GM19023 (cell line): ENCODE results near the gene ANAPC1.
"Not testable (repeated sequence)": the region's sequence is repeated elsewhere in the genome, so short reads cannot be mapped to it uniquely, and the experiment has no call there.

Source experiments
- ATAC-seq: cut with Tn5 transposase; IDR thresholded peaks from one replicate; pipeline ENCODE4 v1.9.1; 2021; ENCODE audit warnings: mild to moderate bottlenecking, moderate library complexity; ENCODE audit not compliant: unreplicated experiment

ANAPC1 gene, protein sequence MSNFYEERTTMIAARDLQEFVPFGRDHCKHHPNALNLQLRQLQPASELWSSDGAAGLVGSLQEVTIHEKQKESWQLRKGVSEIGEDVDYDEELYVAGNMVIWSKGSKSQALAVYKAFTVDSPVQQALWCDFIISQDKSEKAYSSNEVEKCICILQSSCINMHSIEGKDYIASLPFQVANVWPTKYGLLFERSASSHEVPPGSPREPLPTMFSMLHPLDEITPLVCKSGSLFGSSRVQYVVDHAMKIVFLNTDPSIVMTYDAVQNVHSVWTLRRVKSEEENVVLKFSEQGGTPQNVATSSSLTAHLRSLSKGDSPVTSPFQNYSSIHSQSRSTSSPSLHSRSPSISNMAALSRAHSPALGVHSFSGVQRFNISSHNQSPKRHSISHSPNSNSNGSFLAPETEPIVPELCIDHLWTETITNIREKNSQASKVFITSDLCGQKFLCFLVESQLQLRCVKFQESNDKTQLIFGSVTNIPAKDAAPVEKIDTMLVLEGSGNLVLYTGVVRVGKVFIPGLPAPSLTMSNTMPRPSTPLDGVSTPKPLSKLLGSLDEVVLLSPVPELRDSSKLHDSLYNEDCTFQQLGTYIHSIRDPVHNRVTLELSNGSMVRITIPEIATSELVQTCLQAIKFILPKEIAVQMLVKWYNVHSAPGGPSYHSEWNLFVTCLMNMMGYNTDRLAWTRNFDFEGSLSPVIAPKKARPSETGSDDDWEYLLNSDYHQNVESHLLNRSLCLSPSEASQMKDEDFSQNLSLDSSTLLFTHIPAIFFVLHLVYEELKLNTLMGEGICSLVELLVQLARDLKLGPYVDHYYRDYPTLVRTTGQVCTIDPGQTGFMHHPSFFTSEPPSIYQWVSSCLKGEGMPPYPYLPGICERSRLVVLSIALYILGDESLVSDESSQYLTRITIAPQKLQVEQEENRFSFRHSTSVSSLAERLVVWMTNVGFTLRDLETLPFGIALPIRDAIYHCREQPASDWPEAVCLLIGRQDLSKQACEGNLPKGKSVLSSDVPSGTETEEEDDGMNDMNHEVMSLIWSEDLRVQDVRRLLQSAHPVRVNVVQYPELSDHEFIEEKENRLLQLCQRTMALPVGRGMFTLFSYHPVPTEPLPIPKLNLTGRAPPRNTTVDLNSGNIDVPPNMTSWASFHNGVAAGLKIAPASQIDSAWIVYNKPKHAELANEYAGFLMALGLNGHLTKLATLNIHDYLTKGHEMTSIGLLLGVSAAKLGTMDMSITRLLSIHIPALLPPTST (N-terminal part only)

DNA sequence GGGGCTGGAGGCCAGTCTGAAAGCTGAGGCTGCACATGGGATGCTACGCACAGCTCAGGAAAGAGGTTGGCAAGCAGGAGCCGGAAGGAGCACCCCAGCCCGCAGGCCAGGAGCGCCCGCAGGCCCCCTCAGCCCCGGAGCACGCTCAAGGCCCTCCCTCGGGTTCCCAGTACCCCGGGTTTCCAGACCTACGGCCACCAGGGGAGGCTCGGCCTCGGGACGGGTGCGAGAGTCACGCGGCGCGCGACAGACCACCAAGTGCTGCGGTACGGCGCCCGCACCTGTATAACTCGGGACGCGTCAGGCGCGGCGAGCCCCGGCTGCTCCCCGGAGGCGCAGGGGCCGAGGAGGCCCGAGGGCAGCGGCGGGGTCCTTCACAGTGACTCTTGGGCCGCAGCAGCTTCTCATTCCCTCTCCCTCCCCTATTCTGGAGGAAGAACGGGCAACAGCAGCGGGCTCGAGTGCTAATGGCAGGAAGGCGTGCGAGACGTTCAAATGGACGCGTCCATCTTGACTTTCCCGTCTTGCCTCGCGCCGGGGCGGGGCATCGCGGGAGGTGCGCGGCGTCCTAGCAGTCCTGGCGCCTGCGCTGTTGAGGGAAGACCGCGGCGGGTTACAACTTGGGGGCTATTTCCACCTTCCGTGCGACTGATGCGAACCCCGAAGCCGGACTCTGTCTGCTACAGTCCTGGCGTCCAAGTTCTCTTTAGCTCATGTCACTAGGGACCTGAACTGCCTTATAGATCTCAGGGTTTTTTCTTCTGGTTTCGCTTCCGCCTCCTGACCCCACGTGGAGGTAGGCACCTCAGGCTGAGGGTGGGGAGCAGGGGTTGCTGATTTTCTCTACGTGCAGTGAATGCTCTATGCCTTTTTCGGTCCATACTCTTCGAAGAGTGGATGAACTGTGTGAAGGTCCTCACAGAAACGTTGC is at the start of gene ANAPC1:
Gene ANAPC1, minus strand, starts transcription at position 533 of the 931 bp plus-strand sequence. CDS start 3,368 bp downstream, outside the sequence.
- peak; percentile 91 for ATAC-seq

DNA sequence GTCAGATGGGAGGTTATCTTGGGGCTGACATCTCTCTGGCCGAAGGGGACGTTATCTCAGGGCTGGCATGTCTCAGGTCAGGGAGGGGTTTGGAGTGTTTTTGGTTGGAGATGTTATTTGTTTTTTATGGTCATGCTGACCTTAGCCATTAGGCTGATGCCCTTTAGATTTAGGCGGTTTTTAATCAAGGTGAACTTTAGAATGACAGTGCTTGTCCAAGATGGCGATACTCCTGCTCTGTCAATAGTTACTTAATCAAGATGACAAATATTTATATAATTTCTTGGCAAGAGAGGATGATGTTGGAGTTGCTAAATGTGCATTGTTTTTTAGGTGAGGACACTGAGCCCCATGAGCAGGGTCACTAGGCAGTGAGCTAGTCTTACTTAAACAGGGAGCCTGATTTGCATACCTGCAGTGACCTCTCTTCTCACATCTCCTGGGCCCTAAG is 48.9 kb upstream of the ANAPC1 start:
- no peak for ATAC-seq

DNA sequence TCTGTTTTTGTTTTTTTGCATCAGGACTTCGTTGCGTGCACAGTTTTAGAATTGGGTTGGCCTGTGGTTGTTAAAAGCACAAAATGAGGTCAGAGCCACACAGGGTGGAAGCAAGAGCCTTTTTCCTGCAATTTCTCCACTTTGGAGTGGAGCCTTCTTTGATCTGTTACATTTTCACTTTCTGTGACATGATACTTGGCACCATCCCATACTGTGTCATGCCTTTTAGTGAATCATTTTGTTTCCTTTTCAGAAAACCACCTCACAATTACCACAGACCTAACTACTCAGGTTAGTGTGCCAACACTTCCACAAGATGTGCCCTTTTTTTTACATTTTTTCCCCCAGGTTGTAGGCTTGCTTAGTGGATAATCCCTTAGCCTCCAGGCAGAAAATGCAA is 46.9 kb upstream of the ANAPC1 start:
- ATAC-seq = no peak

DNA sequence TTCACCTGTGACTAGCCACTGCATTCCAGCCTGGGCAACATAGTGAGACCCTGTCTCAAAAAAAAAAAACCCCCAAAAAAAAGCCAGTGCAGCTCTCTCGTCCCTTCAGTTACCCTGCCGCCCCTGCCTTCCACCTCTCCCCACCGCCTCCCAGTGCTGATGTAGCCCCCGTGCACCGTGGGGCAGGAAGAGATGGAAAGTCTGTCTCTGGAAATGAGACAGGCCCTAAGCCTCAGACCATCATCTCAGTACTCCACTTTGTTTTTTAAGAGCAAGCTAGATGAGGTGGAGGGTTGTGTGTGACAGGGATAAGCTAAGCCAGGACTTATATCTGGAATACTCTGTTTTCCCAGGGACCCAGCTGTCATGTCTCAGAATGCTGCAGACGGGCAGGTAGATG is 46.4 kb upstream of the ANAPC1 start:
- ATAC-seq = no peak

DNA sequence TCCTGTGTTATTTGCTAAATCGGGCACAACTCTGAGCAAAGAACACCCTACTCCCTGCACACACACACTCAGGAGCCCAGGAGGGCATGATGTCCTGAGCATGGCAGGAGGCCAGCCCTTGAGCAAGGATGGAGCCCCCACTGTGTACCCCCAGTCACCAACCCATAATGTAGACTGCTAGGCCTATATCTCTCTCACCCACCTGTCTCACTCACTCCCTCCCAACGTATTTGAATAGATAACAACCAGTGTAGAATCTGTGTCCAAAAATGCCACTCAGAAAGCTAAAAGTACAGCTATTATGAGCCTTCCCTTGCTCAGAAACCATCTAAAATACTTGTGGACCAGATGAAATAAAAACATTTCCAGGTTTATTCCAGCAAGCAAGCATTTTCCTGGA is 43.7 kb upstream of the ANAPC1 start:
- no peak for ATAC-seq

DNA sequence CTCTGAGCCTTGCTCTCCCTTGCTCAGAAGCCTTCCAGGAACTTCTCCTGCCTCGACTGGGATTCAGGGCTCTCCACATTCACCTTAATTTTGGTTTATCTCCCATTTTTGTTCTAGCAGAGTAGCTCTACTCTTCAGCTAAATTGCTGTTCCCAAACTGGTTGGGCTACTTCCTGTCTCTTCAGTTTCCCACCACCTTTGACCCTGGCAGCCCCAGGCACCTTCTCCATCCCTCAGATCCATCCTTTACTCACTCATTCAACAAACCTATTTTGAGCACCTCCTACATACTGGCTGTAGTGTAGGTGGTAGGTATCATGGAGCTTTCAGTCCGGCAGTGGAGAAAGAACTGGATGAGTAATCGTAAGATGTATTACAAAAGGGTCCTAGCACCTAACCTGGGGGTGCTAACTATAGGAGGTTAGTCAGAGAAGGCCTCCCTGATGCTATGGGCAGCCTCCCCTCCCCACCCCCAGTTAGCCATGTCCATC is 40.7 kb upstream of the ANAPC1 start:
- ATAC-seq = no peak

DNA sequence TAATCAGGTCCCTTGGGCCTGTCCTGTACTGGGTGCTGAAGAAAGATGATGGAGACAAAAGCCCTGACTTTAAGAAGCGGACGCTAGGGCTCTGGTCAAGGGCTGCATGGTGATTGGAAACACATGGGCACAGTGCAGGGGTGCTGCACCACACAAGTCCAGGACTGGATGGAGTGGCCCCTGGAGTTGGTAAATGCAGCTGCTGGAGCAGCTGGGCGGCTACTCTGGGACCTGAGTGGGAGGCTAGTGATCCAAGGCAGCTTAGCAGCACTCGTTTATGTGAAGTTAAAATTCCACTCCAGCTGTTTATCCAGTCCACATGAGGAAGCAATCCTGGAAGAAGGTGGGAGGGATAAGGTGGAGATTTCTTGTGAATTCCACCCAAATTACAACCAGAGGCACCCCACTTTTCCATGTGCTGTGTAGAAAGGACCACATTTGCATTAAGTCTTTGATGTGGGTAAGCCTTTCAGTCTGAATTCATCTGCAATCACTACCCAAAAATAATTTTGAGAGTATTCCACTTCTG is 39.3 kb upstream of the ANAPC1 start:
- ATAC-seq = no peak

DNA sequence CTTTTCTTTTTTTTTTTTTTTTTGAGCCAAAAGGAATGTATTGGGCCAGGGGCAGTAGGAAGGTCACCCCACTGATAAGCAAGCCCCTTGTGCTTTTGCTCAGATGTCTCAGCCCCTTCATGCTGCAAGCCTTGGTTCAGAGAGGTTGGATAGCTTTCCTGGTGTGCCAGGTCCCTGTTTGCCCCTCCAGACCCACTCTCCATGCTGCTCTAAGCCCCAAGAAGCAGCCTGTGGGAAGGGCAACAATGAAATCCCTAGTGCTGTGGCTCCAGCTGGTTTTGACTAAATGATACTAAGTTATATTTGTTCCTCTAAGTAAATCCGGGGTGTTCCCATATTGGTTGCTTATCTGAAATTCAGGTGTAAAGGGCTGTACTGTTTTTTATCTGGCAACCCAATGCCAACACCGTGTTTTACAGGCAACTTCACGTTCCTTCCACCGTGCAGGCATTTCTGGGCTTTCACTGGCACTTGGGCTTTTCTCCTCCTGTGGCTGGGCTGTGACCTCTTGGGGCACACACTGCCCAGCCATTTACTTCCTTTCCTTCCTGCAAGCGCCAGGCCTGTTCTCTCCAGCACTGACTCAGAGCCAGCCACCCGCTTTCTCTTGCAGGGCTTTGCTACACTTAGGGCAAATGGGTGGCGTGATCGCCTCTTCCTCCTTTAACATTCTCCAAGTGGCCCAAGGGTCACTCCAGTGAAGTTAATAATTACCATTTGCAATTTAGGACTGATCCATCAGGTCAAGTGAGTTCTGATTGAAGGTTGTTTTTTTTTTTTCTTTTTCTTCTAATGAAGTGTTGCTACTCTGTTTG is 36.0 kb upstream of the ANAPC1 start:
- no peak for ATAC-seq

DNA sequence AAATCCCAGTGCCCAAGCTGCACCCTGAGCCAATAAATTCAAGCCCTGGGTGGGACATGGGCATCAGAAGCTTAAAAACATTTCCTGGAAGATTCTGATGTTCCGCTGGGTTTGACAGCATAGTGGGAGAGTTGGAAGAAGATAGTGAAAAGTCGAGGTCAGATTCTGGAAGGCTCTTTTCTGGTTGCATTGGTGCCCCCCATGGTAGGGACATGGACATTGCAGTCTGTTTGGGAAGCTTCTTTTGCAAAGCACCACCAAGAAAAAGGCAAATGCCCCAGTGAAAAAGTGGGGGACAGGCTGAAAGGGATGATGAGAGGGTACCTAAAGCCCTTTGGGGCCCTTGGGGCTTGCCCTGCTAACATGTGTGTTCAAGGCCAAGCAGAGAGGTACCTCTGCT is 35.4 kb upstream of the ANAPC1 start:
- no peak for ATAC-seq

DNA sequence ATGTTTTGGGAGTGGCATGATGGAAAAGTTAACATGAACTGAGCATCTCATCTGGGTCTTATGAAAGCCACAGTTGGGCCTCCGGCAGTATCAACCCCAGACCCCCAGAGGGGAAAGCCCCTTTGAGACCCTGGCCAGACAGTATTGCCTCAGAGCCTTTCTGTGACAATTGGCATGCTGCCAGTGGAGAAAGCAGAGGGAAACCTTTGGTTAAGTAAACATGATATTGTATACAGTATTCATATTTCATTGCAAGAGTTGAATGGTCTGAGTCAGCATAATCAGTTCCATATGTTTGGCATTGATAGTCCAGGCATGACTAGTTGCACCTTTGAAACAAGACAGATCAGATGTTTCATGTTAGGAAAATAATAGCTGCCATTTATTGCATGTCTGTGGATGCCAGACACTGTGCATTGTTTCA is 34.4 kb upstream of the ANAPC1 start:
- ATAC-seq = no peak

DNA sequence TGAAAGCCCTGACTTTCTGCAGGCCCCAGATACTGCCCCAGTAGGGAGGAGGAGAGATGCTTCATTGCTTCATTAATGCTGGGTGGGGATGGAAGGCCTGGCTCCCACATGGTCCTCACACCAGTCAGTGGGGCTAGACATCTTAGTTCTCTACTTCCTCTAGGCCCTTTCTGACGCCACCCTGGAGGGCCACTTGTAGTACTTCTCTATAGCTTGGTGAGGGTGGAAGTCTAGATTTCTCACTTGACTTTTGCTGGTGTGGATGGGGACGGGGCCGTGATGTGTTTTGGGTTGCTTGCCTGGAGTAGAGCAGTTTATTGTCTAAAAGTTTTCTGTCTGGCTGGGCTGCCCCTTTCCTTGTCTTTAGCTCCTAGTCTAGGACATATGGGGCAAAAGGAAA is 33.1 kb upstream of the ANAPC1 start:
- no peak for ATAC-seq

DNA sequence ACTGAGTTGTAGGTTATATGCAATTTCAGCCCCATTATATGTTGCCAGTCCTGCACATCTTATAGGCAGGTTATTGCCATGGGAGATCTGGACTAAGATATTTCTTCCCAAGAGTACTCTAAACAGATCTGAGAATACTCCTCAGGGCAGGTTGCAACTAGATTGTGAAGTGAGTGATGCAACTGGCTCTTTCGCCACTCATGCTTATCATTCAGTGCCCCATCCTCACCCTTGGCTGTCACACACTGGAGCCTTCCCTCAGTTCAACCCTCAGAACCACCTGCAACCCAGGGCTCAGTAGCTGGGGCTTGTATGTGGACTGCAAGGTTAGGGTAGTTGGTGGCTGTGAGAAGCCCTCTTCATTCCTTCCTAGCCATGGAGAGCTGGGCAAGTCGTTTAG is 28.6 kb upstream of the ANAPC1 start:
- ATAC-seq = no peak

DNA sequence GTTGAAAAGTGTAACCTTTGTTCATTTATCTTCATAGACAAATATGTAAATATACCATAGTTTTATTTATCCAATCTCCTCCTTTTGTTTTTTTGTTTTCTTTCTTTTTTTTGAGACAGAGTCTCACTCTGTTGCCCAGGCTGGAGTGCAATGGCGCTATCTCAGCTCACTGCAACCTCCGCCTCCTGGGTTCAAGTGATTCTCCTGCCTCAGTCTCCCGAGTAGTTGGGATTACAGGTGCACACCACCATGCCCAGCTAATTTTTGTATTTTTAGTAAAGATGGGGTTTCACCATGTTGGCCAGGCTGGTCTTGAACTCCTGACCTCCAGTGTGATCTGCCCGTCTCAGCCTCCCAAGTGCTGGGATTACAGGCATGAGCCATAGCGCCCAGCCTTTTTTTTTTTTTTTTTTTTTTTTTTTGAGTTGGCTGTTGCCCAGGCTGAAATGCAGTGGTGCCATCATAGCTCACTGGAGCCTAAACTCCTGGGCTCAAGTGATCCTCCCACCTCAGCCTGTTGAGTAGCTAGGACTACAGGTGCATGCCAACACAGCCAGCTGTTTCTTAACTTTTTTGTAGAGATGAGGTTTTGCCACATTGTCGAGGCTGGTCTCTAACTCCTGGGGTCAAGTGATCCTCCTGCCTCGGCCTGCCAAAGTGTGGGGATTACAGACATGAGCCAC is 27.4 kb upstream of the ANAPC1 start:
- not testable (repeated sequence) for ATAC-seq

DNA sequence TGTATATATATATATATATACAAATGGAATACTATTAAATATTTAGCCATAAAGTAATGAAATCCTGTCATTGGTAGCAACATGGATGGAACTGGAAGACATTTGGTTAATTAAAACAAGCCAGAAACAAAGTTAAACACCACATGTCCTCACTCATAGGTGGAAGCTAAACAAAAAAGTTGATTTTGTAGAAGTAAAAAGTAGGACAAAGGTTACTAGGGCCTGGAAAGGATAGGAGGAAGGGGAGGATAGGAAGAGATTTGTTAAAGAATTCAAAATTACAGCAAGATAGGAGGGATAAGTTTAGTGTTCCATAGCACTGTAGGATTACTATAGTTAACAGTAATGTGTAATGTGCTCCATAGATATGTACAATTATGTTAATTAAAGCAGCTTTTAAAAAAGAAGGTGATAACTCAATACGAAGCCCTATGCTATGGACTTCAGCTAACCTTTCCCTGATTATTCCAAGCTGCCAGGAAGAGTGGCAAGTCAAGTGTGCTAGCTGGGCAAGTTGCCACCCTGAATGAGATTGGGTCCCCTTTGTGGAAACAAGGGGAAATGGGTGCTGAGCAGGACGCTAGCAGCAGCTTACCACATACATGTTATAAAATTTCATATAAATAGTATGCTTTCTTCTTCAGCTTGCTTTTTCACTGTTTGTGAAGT is 26.8 kb upstream of the ANAPC1 start:
- ATAC-seq = no peak

DNA sequence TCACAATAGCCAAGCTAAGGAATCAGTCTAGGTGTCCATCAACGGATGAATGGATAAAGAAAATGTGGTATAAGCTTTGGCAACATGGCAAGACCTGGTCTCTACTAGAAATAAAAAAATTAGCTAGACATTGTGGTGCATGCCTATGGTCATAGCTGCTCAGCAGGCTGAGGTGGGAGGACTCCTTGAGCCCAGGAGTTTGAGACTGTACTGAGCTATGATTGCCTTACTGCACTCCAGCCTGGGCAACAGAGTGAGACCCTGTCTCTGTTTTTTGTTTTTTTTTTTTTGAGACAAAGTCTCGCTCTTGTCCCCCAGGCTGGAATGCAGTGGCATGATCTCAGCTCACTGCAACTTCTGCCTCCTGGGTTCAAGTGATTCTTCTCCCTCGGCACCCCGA is 26.0 kb upstream of the ANAPC1 start:
- not testable (repeated sequence) for ATAC-seq

DNA sequence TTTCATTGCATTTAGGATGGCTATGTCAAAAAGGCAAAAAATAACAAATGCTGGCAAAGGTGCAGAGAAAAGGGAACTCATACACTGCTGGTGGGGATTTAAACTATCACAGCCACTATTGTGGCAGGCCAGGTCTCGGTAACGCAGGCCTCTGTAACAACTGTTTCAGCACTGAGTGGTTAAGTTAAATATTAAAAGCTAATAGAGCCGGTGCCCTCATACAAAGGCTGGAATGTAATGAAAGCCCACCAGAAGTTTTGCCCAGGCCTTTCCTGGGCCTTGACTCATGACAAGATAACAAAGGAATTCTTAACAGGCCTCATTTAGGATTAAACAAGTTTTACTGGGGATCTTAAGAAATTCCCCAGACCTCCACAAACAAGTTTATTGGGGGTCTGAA is 25.1 kb upstream of the ANAPC1 start:
- ATAC-seq = no peak

DNA sequence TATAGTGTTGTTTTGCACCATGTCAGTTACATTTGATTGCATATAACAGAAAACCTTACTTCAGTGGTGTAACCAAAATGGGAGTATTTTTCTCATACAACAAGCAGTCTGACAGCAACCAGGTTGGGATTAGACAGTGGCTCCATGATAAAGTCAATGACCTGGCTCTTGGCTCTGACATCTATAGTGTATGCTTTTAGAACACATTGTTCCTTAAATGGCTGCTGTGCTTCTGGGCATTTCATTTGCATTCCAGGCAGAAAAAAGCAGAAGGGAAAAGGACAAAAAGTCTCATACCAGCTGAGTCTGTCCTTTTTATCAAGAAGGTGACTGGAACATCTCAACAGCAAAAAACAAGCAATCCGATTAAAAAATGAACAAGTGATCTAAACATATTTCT is 24.6 kb upstream of the ANAPC1 start:
- ATAC-seq = no peak
